K562 (cell line): ENCODE measurements around the gene PRMT5. TPM values are rescaled to one million over a fixed set of nuclear protein-coding genes. Genes with fewer than 3 reads are reported as not detected.

Experiments used
- CCAR2 ChIP-seq: fragments of 200-400 bp; formaldehyde crosslinking; IDR thresholded peaks from 2 replicates; pipeline ENCODE4 v1.6.1; 2017; ENCODE audit warnings: mild to moderate bottlenecking, low read depth, low read length
- CEBPZ ChIP-seq: fragments of 150-350 bp; IDR thresholded peaks from 2 replicates; pipeline ENCODE4 v1.6.1; 2014; ENCODE audit warnings: low read depth, mild to moderate bottlenecking, low read length, borderline replicate concordance
- CREM ChIP-seq: IDR thresholded peaks from 2 replicates; pipeline ENCODE4 v1.6.1; 2014; ENCODE audit warnings: antibody characterized with exemption, low read depth
- FOXM1 ChIP-seq, 2 experiments: fragments of 450-650 bp in 1 of 2; sonication (generic) in 1 of 2; formaldehyde crosslinking in 1 of 2; IDR thresholded peaks; 2 replicates each; pipeline versions ENCODE4 v1.6.1 to v1.9.0; 2017 to 2022; ENCODE audit warnings: low read depth in 2 of 2, mild to moderate bottlenecking in 2 of 2, missing genetic modification reagents in 1 of 2, moderate library complexity in 1 of 2
- POU5F1 ChIP-seq: fragments of 150-350 bp; IDR thresholded peaks from 2 replicates; pipeline ENCODE4 v1.6.1; 2014; ENCODE audit warnings: borderline replicate concordance, low read length, low read depth, mild to moderate bottlenecking; ENCODE audit not compliant: partially characterized antibody
- PTRF ChIP-seq: fragments of 450-650 bp; IDR thresholded peaks from 2 replicates; pipeline ENCODE4 v1.6.1; 2016; ENCODE audit warnings: mild to moderate bottlenecking, missing genetic modification characterization, missing compliant biosample characterization
- RFX5 ChIP-seq: IDR thresholded peaks from 2 replicates; pipeline ENCODE4 v1.6.1; 2011; ENCODE audit warnings: low read depth, mild to moderate bottlenecking, improper control_type of control experiment, low read length
- TGIF2 ChIP-seq: sonication (generic); formaldehyde crosslinking; IDR thresholded peaks from 2 replicates; pipeline ENCODE4 v1.8.1; 2022; ENCODE audit warnings: mild to moderate bottlenecking, missing genetic modification reagents, moderate library complexity
- ZNF253 ChIP-seq: fragments of 250-450 bp; sonication (Bioruptor Pico); conservative IDR thresholded peaks from 2 replicates; pipeline ENCODE4 v1.6.1; 2021; ENCODE audit warnings: mild to moderate bottlenecking
- ZNF280A ChIP-seq: fragments of 450-650 bp; IDR thresholded peaks from 2 replicates; pipeline ENCODE4 v1.6.1; 2018; ENCODE audit warnings: mild to moderate bottlenecking, low read depth; ENCODE audit not compliant: partially characterized antibody
- ZNF407 ChIP-seq: fragments of 450-650 bp; IDR thresholded peaks from 2 replicates; pipeline ENCODE4 v1.6.1; 2016; ENCODE audit warnings: low read depth
- ZNF766 ChIP-seq: fragments of 200-800 bp; sonication (Bioruptor generic); conservative IDR thresholded peaks from 2 replicates; pipeline ENCODE4 v1.6.1; 2016; ENCODE audit warnings: missing genetic modification characterization, missing compliant biosample characterization
- polyA plus RNA-seq, 8 experiments: library from polyadenylated mRNA; depleted of rRNA in 4 of 8; stranded (reverse) in 5 of 8; unstranded in 3 of 8; fragments of >200 nt; fragmentation: Nextera tagmentation in 2 of 8; fragmentation: Illumina TruSeq in 1 of 8; extraction: Ambion mirVana in 2 of 8; extraction: Trizol in 1 of 8; gene quantifications; 2 replicates each; pipeline versions ENCODE4 v1.2.1 to v1.2.3, GENCODE V29; 2011 to 2014; ENCODE audit warnings: inconsistent platforms in 1 of 8, missing spikeins in 1 of 8
- total RNA-seq, 7 experiments: library from RNA; depleted of rRNA in 6 of 7; stranded (reverse); fragments of >200 nt in 6 of 7; fragmentation: Illumina TruSeq in 2 of 7; extraction: Trizol in 2 of 7; gene quantifications; 2 replicates each; pipeline versions ENCODE4 v1.2.1 to v1.2.3, GENCODE V29; 2011 to 2021; ENCODE audit warnings: low replicate concordance in 1 of 7

The PRMT5 gene
- total and polyA plus RNA-seq, 9 of the 15 experiments (the other 6 are each of a cell fraction or from before 2014, with no cell fraction given), result 114 to 552 (median 222) TPM

- TF ChIP-seq CREM (peak; percentile 90), ZNF280A (no peak), RFX5 (peak; percentile 82; the same call in 1 of the 2 replicates), POU5F1 (no peak), ZNF766 (CRISPR knock-in tag) (0 out of 2 replicates have a peak, but pooled peaks have one; percentile 41), FOXM1 (IDR thresholded peaks at IDR 0.05; ENCODE audit: low read depth) (0 out of 2 replicates have a peak, but pooled peaks have one; percentile 20), FOXM1 (CRISPR knock-in tag; IDR thresholded peaks at IDR 0.05; ENCODE audit: low read depth) (0 out of 2 replicates have a peak, but pooled peaks have one; percentile 76), PTRF (tag) (no peak), CCAR2 (no peak), ZNF253 (CRISPR knock-in tag) (no peak), TGIF2 (CRISPR knock-in tag) (no peak), CEBPZ (no peak), ZNF407 (peak; percentile 72; the same call in 1 of the 2 replicates)
Observed at GRCh38 chr14:22929104-22929960, at the start of gene PRMT5 (continued).
